Breast epithelium (tissue), 4 donors: ENCODE results near the gene SS18. TPM values are rescaled to one million over a fixed set of nuclear protein-coding genes. Genes with fewer than 3 reads are reported as not detected.
"Not testable (repeated sequence)": the region's sequence is repeated elsewhere in the genome, so short reads cannot be mapped to it uniquely, and the experiment has no call there.

Experiments used
- DNase-seq, 2 donors: peaks; one replicate each; pipeline ENCODE4 v3.0.0-alpha.2; 2019; ENCODE audit warnings: low spot score in 2 of 2
- H3K27ac ChIP-seq, 2 donors: fragments of 200-600 bp; sonication (generic) in 1 of 2; one replicate each; pipeline ENCODE4 v1.5.1; 2016 to 2019; ENCODE audit warnings: mild to moderate bottlenecking in 1 of 2
- H3K27me3 ChIP-seq, 2 donors: fragments of 200-600 bp; sonication (generic) in 1 of 2; one replicate each; pipeline versions ENCODE4 v1.5.1 to v1.6.0; 2017 to 2019; ENCODE audit warnings: control low read depth in 1 of 2, mild to moderate bottlenecking in 1 of 2
- H3K36me3 ChIP-seq: fragments of 200-600 bp; one replicate; pipeline ENCODE4 v1.5.1; 2019
- H3K4me1 ChIP-seq, 2 donors: fragments of 200-600 bp; sonication (generic); one replicate each; pipeline ENCODE4 v1.5.1; 2016 to 2019; ENCODE audit warnings: control low read depth in 1 of 2
- H3K4me3 ChIP-seq, 3 donors: fragments of 200-600 bp; sonication (generic); 1 replicate in 2 of 3; 2 replicates in 1 of 3; pipeline ENCODE4 v1.5.1; 2016 to 2019; ENCODE audit warnings: mild to moderate bottlenecking in 3 of 3, moderate library complexity in 2 of 3
- H3K9me3 ChIP-seq, 2 donors: fragments of 200-600 bp; sonication (generic) in 1 of 2; one replicate each; pipeline ENCODE4 v1.5.1; 2016 to 2019; ENCODE audit warnings: control low read depth in 1 of 2
- CTCF ChIP-seq, 3 donors: fragments of 450-650 bp; IDR thresholded peaks; one replicate each; pipeline ENCODE4 v1.5.1; 2016 to 2017; ENCODE audit warnings: antibody characterized with exemption in 3 of 3, mild to moderate bottlenecking in 3 of 3, moderate library complexity in 3 of 3
- POLR2A ChIP-seq: fragments of 450-650 bp; IDR thresholded peaks from one replicate; pipeline ENCODE4 v1.6.1; 2016; ENCODE audit warnings: antibody characterized with exemption, mild to moderate bottlenecking, moderate library complexity
- POLR2AphosphoS5 ChIP-seq, 3 donors: sonication (generic); formaldehyde crosslinking; IDR thresholded peaks; one replicate each; pipeline ENCODE4 v1.6.1; 2017; ENCODE audit warnings: antibody characterized with exemption in 3 of 3
- intact Hi-C: fragments of 100-400 bp; cut with DNase I; formaldehyde crosslinking; loops from one replicate; pipeline ENCODE4 v1.15.1; 2023; ENCODE audit warnings: low total_unique reads
- total RNA-seq, 3 donors: library from RNA; depleted of rRNA; stranded (reverse); fragments of >200 nt; gene quantifications; one replicate each; pipeline ENCODE4 v1.1.0, GENCODE V29; 2016

The SS18 gene
- 100 to 1,000 TPM in 2 of 3 donors, 10 to 100 TPM in 1; 99.1 to 205 (median 148) TPM for total RNA-seq

GRCh38 chr18:26090130-26091046 is at the start of gene SS18:
Gene SS18, minus strand, starts transcription at chr18:26090613. Its CDS starts 44 bp downstream, at chr18:26090569.
- Histone ChIP-seq H3K4me3 (peak within 1 kb of the TSS; percentile 80 to 96 (median 88)), H3K27me3 (no peaks in the 10 kb centered on the region), H3K36me3 (no peaks in the 10 kb centered on the region), H3K4me1 (no peaks in the 10 kb centered on the region), H3K27ac (peak within 1 kb of the TSS; percentile 96 to 99), H3K9me3 (no peaks in the 10 kb centered on the region)
- peak; percentile 86 to 88 for DNase-seq
- peak; percentile 50 to 66 (median 51) for TF ChIP-seq POLR2AphosphoS5 (IDR thresholded peaks at IDR 0.05)
- no peak for TF ChIP-seq CTCF (IDR thresholded peaks at IDR 0.05)
- TF ChIP-seq POLR2A = peak; percentile 24
- intact Hi-C loops = no loop called here

- Histone ChIP-seq H3K27me3 (no peaks in the 10 kb centered on the region), H3K4me3 (no peak overlapping the region), H3K9me3 (no peaks in the 10 kb centered on the region), H3K36me3 (no peaks in the 10 kb centered on the region), H3K4me1 (no peaks in the 10 kb centered on the region), H3K27ac (no peak overlapping the region)
- no peak for TF ChIP-seq POLR2A
- no peak for TF ChIP-seq POLR2AphosphoS5 (IDR thresholded peaks at IDR 0.05)
- no peak for TF ChIP-seq CTCF (IDR thresholded peaks at IDR 0.05)
- no peak for DNase-seq
- intact Hi-C loops = no loop called here
Measured at GRCh38 chr18:26135548-26135947, 45.1 kb upstream of the SS18 start.

- Histone ChIP-seq H3K4me3 (peak overlapping the region in 1 of 3 donors; percentile 7), H3K27me3 (no peaks in the 10 kb centered on the region), H3K4me1 (no peaks in the 10 kb centered on the region), H3K9me3 (no peaks in the 10 kb centered on the region), H3K27ac (no peak overlapping the region), H3K36me3 (no peaks in the 10 kb centered on the region)
- DNase-seq = no peak
- intact Hi-C loops = no loop called here
- TF ChIP-seq CTCF (IDR thresholded peaks at IDR 0.05) (no peak), POLR2A (no peak), POLR2AphosphoS5 (IDR thresholded peaks at IDR 0.05) (no peak)
Measured at GRCh38 chr18:26134107-26134506, 43.7 kb upstream of the SS18 start.

GRCh38 chr18:26133652-26134051 is 43.2 kb upstream of the SS18 start, which contains the start of gene PSMA8:
Gene PSMA8, plus strand, starts transcription at chr18:26133869. Its CDS starts 97 bp downstream, at chr18:26133966.
- no peak for DNase-seq
- intact Hi-C loops = no loop called here
- no peak for TF ChIP-seq CTCF (IDR thresholded peaks at IDR 0.05)
- no peak for TF ChIP-seq POLR2AphosphoS5 (IDR thresholded peaks at IDR 0.05)
- no peak for TF ChIP-seq POLR2A
- Histone ChIP-seq H3K36me3 (no peaks in the 10 kb centered on the region), H3K27me3 (no peaks in the 10 kb centered on the region), H3K27ac (no peak within 1 kb of the TSS), H3K4me1 (no peaks in the 10 kb centered on the region), H3K9me3 (no peaks in the 10 kb centered on the region), H3K4me3 (peak within 1 kb of the TSS in 2 of 3 donors; percentile 7 to 10)

- not testable (repeated sequence) for H3K4me1 ChIP-seq, H3K36me3 ChIP-seq, H3K4me3 ChIP-seq, DNase-seq, H3K27ac ChIP-seq, H3K27me3 ChIP-seq, H3K9me3 ChIP-seq
- intact Hi-C loops = loop anchor here (5.0 kb wide), 1 partner anchor 1324 kb away; no protein-coding TSS in a partner anchor
Measured at GRCh38 chr18:26128192-26128591, 37.8 kb upstream of the SS18 start.
